ENCODE results near the gene ENO1.
A peak's percentile ranks its signal among the peaks of the same experiment; 100 is the strongest.

DNA sequence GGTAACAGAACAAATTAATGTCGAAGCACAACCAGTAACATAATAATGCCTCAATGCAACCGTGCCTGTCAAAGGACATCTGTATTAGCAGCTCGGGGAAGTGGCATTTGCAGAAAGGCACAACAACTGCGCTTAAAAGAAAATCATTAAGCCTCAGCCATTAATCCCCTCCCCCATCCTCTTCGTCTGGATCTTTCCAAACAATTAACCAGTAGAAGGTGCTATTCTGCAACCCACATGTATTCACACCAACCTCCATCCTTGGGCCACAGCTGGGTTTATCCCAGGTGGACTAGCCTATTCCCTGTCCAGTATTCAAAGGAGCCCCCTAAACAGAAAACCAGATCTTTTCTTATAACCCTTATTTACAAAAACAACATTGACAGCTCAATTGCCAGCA lies 63.6 kb downstream of the ENO1 start:
- TF ChIP-seq FOXK2 (IDR thresholded peaks at IDR 0.05) (no peak), BHLHE40 (IDR thresholded peaks at IDR 0.05; ENCODE audit: borderline replicate concordance) (no peak), FOXA1 (IDR thresholded peaks at IDR 0.05) (no peak), L3MBTL2 (conservative IDR thresholded peaks at IDR 0.05) (no peak), PKNOX1 (IDR thresholded peaks at IDR 0.05) (peak; percentile 43; the same call in 1 of the 2 replicates), NFRKB (IDR thresholded peaks at IDR 0.05) (no peak), ZNF384 (IDR thresholded peaks at IDR 0.05) (no peak), CTBP1 (IDR thresholded peaks at IDR 0.05; ENCODE audit: borderline replicate concordance) (no peak), ELF4 (IDR thresholded peaks at IDR 0.05) (no peak), FOXM1 (IDR thresholded peaks at IDR 0.05; ENCODE audit: borderline replicate concordance) (no peak), SUZ12 (IDR thresholded peaks at IDR 0.05) (no peak), SP1 (IDR thresholded peaks at IDR 0.05) (no peak)

Data from HEK293T (cell line).